ENCODE measurements around the gene HOXA10. TPM values are rescaled to one million over a fixed set of nuclear protein-coding genes. Genes with fewer than 3 reads are reported as not detected.

The HOXA10 gene
- total RNA-seq, 1 experiment from 2014 or later = 78.9 TPM

- no peak for DNase-seq (ENCODE audit: low spot score)
Observed at GRCh38 chr7:27132214-27132613, 41.9 kb downstream of the HOXA10 start.

DNA sequence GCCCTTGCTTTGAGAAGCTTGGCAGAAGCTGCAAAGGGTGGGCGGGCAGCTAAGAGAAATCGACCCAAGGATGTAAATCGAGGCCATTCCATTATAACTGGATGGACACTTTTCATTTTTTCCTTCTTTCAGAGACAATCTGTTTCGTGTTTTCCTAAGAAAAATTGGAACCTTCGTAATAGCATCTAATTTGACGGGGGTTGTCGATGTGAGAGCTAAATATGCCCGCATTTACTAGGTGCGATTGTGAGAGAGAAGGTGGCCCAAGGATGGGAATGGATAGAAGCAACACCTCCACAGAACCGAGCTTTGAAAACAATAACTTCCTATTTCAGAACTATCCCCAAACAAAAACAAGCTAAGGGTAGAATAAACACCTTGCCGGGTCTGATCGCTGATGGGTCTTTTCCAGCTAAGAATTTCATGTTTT is 42.7 kb downstream of the HOXA10 start:
- no peak for DNase-seq (ENCODE audit: low spot score)

DNA sequence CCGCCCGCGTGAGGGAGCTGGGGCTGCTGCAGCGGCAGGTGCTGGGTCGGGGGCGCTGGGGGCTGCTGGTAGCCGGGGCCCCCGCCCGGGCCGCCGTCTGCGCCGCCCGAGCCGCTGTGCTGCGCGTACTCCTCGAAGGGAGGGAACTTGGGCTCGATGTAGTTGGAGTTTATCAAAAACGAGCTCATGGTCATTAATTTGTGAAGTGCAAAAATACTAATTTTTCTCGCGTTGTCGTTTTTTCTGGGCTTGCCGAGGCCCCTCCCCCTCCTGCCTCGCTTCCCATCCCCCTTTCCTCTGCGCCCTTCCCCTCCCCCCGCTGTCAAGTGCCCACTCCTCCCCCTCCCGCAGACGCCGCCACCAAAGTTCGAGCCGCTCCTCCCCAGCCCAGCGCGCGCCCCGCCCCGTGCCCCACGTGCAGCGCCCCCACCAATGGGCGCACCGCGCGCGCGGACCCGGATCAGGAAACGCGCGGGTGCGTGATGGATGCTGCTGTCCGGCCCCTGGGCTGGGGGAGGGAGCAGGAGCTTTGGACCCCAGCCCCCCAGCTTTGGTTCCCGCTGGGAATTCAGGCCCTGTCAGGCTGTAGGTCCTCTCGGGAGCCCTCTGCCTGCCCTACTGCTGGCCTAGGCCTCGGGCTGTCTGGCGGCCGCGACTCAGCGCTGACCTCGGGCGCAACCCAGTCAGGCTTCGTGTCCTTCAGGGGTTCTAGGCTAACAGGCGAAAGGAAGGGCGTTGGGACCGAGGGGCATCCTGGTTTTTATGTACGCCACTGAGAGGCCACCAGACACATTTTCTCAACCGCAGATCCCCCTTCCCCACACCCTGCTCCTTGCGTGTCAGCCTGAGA is 43.4 kb downstream of the HOXA10 start, which contains the start of gene HOXA4:
HOXA4 (minus strand) TSS at position 218 of the 850 bp plus-strand sequence; CDS start at position 194, 24 bp downstream.
- peak; percentile 83 for DNase-seq (ENCODE audit: low spot score)

DNA sequence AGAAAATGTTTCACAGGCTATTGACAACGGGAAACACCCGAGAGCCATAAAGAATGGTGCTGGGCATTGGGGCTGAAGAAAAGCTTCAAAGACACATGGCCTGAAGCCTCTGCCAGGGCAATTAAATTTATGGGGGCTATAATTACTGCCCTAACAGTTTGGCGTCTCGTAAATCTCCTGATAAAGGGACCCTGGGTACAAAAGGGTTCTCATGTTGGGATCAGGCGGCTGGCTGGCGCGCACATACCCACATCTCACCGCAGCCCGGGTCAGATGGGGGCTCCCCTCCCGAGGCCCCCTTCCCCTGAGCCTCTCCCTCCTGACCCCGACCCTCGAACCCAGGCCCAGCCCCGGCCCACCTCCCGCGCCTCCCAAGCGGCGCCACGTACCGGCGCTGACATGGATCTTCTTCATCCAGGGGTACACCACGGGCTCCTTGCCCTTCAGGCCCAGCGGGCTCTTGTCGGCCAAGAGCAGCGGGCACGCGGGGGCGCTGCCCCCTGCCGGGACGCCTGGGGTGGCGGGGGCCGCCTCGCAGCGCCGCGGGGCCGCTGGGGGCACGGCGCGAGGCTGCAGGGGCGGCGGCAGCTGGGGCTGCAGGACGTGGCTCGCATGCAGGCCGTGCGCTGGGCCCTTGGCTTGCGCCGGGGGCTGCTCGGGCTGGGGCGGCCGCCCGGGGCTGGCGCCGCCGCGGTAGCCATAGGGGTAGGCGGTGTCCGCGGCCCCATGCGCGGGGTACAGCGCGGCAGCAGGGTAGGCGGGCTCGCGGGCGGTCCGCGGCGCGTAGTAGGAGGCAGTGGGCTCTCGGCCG is 44.2 kb downstream of the HOXA10 start:
- no peak for DNase-seq (ENCODE audit: low spot score)

DNA sequence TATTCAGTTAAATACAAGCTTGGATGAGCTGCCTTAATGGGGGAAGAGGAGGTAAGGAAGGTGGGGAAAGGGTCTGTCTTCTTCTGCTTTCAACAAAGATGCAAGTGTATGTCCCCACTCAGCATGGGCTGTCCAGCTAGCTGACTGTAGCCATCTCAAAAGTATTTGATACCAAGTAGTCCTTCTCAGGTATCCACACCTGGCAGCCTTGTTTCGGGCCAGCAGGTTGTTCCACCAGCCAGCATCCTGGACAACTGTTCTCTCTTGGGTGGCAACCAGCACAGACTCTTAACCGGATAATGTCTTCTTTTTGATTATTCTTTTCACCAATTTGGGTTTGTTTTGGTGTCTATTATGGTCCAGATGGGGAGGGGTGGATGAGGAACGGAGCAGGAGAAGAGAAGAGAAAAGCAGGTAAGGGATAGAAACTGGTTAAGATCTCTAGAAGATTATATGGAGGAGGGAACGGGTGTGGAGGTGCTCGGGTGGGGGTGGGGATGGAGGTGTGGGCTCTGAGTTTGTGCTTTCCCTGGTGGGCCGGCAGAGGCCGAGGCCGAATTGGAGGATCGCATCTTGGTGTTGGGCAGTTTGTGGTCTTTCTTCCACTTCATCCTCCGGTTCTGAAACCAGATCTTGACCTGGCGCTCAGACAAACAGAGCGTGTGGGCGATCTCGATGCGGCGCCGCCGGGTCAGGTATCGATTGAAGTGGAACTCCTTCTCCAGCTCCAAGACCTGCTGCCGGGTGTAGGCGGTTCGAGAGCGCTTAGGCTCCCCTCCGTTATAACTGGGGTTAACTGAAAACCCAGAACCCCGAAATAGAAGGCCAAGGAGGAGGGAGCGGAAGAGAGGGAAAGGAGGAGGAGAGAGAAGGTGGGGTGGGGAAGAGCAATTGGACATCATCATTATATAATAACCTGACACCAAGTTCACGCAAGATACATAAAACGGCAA is 45.1 kb downstream of the HOXA10 start:
- DNase-seq (ENCODE audit: low spot score) = no peak

GRCh38 chr7:27128034-27128433 is 46.1 kb downstream of the HOXA10 start:
- DNase-seq (ENCODE audit: low spot score) = no peak

DNA sequence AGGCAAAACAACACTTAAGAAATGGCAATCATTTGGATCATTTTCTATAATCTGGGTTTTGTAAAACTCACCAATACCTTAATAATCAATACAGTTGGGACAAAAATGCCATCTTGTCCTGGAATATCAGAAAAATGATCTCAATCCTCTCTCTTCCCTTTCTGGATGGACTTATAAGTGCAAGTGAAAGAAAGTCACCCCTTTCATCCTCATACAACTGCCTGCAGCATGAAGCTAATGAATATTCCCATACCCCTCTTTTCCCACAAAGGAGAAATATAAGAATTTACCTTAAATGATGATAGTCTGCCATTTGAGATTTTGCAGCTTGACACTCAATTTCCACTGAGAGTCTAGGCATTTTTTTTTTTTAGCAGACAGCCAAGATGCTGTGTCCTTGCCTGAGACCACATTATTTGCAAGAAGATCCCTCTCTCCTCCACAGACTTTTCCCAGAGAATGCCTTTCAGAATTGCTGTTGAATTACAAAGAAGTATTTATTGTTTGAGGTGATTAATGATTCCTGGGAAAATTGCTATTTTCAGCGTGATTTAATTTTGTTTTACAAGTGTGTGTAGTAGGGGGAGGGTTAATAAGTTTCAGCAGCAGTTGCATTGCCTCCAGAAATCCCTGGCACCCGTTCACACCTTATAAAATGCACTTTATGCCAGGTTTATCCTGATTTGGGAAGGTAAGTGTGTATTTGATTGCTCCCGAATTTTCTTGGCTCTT is 47.4 kb downstream of the HOXA10 start:
- no peak for DNase-seq (ENCODE audit: low spot score)

DNA sequence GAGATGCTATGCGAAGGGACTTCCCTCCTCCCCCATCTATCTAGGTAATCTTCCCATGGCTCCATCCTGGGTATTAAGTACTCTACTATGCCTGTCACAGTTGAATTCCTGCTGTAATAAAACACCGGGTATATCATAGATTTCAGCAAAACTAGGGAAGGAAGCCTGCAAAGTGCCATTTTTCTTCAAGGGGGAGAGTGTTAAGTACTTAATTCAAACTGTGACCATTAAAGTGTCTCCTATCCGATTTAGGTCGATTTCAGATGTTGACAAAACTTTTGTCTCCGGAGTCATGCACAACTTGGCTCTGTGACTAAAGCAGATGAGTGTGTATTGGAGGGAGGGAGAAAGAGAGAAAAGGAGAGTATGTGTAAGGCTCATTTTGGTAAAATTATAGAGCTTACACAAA is 48.1 kb downstream of the HOXA10 start:
- no peak for DNase-seq (ENCODE audit: low spot score)

GRCh38 chr7:27124902-27125689 is 49.0 kb downstream of the HOXA10 start:
- DNase-seq (ENCODE audit: low spot score) = no peak

GRCh38 chr7:27124096-27124901 is 49.8 kb downstream of the HOXA10 start:
- DNase-seq (ENCODE audit: low spot score) = no peak

DNA sequence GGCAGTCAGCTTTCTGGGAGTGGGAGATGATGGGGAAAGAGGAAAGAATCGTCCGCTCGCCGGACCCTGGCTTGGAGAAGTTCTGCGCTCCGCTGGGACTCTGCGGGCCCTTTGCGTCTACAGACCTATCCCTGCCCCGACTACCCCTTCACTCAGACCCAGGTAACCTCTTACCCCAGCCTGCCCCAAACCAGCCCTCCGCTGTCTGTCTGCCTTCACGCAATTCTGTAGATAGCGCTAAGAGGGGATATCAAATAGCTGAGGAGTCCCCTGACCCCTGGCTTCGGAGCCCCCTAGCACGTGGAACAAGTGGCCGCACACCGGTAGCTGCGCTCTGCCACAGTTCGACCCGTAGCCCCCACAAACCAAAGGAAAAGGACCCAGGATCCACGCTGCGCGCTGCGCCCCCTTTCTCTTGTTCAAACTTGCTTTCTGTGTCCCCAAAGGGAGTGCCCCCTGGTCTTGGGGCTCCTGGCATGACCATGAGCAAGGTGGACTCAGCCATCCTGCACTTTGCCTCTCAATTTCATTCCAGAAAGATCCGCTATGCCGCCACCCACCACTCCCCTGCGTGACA is 50.6 kb downstream of the HOXA10 start:
- DNase-seq (ENCODE audit: low spot score) = no peak

- peak; percentile 72 for DNase-seq (ENCODE audit: low spot score)
Observed at GRCh38 chr7:27123007-27123476, 51.1 kb downstream of the HOXA10 start.

- peak; percentile 94 for DNase-seq (ENCODE audit: low spot score)
Observed at GRCh38 chr7:27122077-27122910, 51.8 kb downstream of the HOXA10 start.

- DNase-seq (ENCODE audit: low spot score) = no peak
Observed at GRCh38 chr7:27121684-27122076, 52.4 kb downstream of the HOXA10 start.
